Smooth muscle cell (in vitro differentiated cells): ENCODE measurements around the gene SLC35E1. TPM values are rescaled to one million over a fixed set of nuclear protein-coding genes. Genes with fewer than 3 reads are reported as not detected.

Experiments used
- DNase-seq: peaks from one replicate; lab custom pipeline; 2025; ENCODE audit not compliant: unreplicated experiment; lab: John Stamatoyannopoulos, UW
- H2AFZ ChIP-seq: fragments of 200-600 bp; sonication (generic); 2 replicates; pipeline ENCODE4 v1.6.0; 2016; ENCODE audit warnings: antibody characterized with exemption, low read depth, mild to moderate bottlenecking
- H3F3A ChIP-seq: fragments of 200-600 bp; sonication (generic); 2 replicates; pipeline ENCODE4 v1.6.0; 2017; ENCODE audit warnings: antibody characterized with exemption, low read depth
- H3K27ac ChIP-seq: fragments of 200-600 bp; sonication (generic); 2 replicates; pipeline ENCODE4 v1.5.1; 2016; ENCODE audit warnings: low read depth, mild to moderate bottlenecking
- H3K27me3 ChIP-seq: fragments of 200-600 bp; sonication (generic); 2 replicates; pipeline ENCODE4 v1.6.1; 2016; ENCODE audit warnings: low read depth, mild to moderate bottlenecking
- H3K36me3 ChIP-seq: fragments of 200-600 bp; sonication (generic); 2 replicates; pipeline ENCODE4 v1.5.1; 2016; ENCODE audit warnings: low read depth
- H3K4me1 ChIP-seq: fragments of 200-600 bp; sonication (generic); 2 replicates; pipeline ENCODE4 v1.5.1; 2016; ENCODE audit warnings: low read depth
- H3K4me2 ChIP-seq: fragments of 200-600 bp; sonication (generic); 2 replicates; pipeline ENCODE4 v1.6.0; 2016; ENCODE audit warnings: mild to moderate bottlenecking
- H3K4me3 ChIP-seq: fragments of 200-600 bp; sonication (generic); 2 replicates; pipeline ENCODE4 v1.5.1; 2016; ENCODE audit warnings: mild to moderate bottlenecking
- H3K79me2 ChIP-seq: fragments of 200-600 bp; sonication (generic); 2 replicates; pipeline ENCODE4 v1.6.0; 2016; ENCODE audit warnings: low read depth, mild to moderate bottlenecking
- H3K9ac ChIP-seq: fragments of 200-600 bp; sonication (generic); 2 replicates; pipeline ENCODE4 v1.6.0; 2016; ENCODE audit warnings: low read depth
- H3K9me3 ChIP-seq: fragments of 200-600 bp; sonication (generic); replicated peaks from 2 replicates; pipeline ENCODE4 v1.5.1; 2016; ENCODE audit warnings: low read depth
- H4K20me1 ChIP-seq: fragments of 200-600 bp; sonication (generic); 2 replicates; pipeline ENCODE4 v1.6.0; 2016; ENCODE audit warnings: low read depth
- CTCF ChIP-seq: fragments of 200-600 bp; sonication (generic); IDR thresholded peaks from 2 replicates; pipeline ENCODE4 v1.5.1; 2017; ENCODE audit warnings: borderline replicate concordance, mild to moderate bottlenecking, antibody characterized with exemption; ENCODE audit not compliant: insufficient read depth, poor library complexity, severe bottlenecking
- WGBS: methylation state at CpG from one replicate; pipeline ENCODE4 v1.1.7; 2016; ENCODE audit warnings: low lambda C conversion rate; 5-methylcytosine and 5-hydroxymethylcytosine counted together
- polyA plus RNA-seq: library from polyadenylated mRNA; unstranded; fragments of >200 nt; fragmentation: Nextera tagmentation; extraction: Ambion mirVana; gene quantifications from 2 replicates; pipeline ENCODE4 v1.2.1, GENCODE V29; 2016
- total RNA-seq: library from RNA; depleted of rRNA; stranded (reverse); fragments of >200 nt; gene quantifications from 2 replicates; pipeline ENCODE4 v1.2.3, GENCODE V29; 2014

Gene SLC35E1
- total and polyA plus RNA-seq, 2 experiments from 2014 or later, result 35.3 to 37.3 TPM

- WGBS, result 74% methylated on average over 10 of the region's 10 CpGs
Observed at GRCh38 chr19:16591803-16592556, 19.8 kb upstream of the SLC35E1 start.

DNA sequence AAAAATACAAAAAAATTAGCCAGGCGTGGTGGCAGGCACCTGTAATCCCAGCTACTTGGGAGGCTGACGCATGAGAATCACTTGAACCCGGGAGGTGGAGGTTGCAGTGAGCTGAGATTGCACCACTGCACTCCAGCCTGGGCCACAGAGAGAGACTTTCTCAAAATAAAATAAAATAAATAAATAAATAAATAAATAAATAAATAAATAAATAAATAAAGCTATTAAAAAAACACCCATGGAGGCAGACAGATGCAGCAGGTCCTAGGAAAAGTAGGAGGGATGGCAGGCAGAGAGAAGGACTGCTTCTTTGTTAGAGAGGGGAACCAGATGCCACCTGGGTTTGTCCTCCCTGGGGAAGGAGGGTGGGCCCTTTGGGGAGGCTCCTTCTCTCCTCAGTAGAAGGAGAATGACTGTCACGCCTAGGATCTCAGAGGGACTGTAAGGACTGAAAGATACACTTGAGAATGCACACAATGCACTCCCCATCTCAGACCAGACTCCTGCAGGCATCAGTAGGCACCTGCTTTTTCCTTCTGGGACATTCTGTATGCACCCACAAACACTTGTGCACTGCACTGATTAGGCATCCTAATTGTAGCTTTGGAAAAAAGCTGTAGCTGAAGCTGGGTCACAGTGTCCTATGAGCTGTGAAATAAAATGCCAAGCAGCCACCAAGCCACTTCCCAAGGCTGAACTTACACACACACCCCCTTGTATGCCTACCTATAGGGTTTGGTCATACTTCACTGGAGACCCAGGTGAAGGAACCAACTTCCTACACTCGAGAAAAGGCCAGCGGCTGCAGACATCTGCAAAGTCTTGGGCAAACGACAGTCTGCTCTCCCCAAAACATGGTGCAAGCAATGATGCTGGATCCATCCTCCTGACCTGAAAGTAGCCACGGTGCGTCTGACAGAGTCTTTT lies 18.9 kb upstream of the SLC35E1 start:
- 98% methylated on average over 9 of the region's 9 CpGs for WGBS
- no peak for TF ChIP-seq CTCF
- H4K20me1 ChIP-seq, result peaks cover 100% of the 10 kb centered on the region
- peaks cover 14% of the 10 kb centered on the region for H3K4me1 ChIP-seq
- no peaks in the 10 kb centered on the region for H3K36me3 ChIP-seq
- no peak overlapping the region for H2AFZ ChIP-seq
- no peak for DNase-seq
- no peak overlapping the region for H3K4me2 ChIP-seq
- H3K9me3 ChIP-seq, result no peaks in the 10 kb centered on the region
- H3K4me3 ChIP-seq, result no peak overlapping the region
- H3K27ac ChIP-seq, result no peak overlapping the region
- peaks cover 4% of the 10 kb centered on the region for H3F3A ChIP-seq
- no peaks in the 10 kb centered on the region for H3K27me3 ChIP-seq
- H3K9ac ChIP-seq, result no peak overlapping the region
- peaks cover 96% of the 10 kb centered on the region for H3K79me2 ChIP-seq

More at GRCh38 chr19:16591803-16592556, 19.8 kb upstream of the SLC35E1 start:
- no peaks in the 10 kb centered on the region for H3K9me3 ChIP-seq
- H2AFZ ChIP-seq, result no peak overlapping the region
- no peak overlapping the region for H3K4me2 ChIP-seq
- no peak overlapping the region for H3K27ac ChIP-seq
- H3K4me3 ChIP-seq, result no peak overlapping the region
- H3K4me1 ChIP-seq, result peaks cover 14% of the 10 kb centered on the region
- H3F3A ChIP-seq, result peaks cover 4% of the 10 kb centered on the region
- H3K9ac ChIP-seq, result no peak overlapping the region
- DNase-seq, result no peak
- H3K36me3 ChIP-seq, result no peaks in the 10 kb centered on the region
- TF ChIP-seq CTCF, result no peak
- H3K27me3 ChIP-seq, result no peaks in the 10 kb centered on the region
- peaks cover 100% of the 10 kb centered on the region for H4K20me1 ChIP-seq
- peaks cover 99% of the 10 kb centered on the region for H3K79me2 ChIP-seq

DNA sequence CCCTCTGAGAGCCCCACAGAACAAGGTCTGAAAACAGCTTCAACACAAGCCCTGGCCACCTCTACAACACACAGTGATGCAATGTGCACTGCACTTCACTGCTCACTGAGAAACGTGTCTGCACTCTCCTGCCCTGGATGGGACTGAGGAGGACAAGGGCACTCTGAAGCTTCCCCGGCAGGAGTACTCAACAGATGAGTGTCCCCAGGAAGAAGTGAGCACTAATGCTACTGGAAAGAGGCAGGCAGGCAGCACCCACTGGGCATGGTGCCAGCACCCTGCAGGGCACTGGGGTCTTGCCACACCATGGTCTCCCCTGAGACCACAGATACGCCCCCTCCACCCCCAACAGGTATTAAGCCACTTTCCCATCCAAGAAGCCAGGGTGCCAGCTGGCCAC lies 17.7 kb upstream of the SLC35E1 start:
- Histone ChIP-seq H3K9ac (no peak overlapping the region), H3F3A (peaks cover 6% of the 10 kb centered on the region), H3K9me3 (no peaks in the 10 kb centered on the region), H3K27me3 (no peaks in the 10 kb centered on the region), H3K36me3 (no peaks in the 10 kb centered on the region), H3K27ac (no peak overlapping the region), H3K4me3 (no peak overlapping the region), H4K20me1 (peaks cover 100% of the 10 kb centered on the region), H2AFZ (no peak overlapping the region), H3K4me2 (no peak overlapping the region), H3K79me2 (peaks cover 96% of the 10 kb centered on the region), H3K4me1 (peaks cover 19% of the 10 kb centered on the region)
- no peak for DNase-seq
- TF ChIP-seq CTCF, result no peak
- WGBS, result 77% methylated on average over 3 of the region's 3 CpGs
